ENCODE results near the gene TOM1L2.

TOM1L2 gene

DNA sequence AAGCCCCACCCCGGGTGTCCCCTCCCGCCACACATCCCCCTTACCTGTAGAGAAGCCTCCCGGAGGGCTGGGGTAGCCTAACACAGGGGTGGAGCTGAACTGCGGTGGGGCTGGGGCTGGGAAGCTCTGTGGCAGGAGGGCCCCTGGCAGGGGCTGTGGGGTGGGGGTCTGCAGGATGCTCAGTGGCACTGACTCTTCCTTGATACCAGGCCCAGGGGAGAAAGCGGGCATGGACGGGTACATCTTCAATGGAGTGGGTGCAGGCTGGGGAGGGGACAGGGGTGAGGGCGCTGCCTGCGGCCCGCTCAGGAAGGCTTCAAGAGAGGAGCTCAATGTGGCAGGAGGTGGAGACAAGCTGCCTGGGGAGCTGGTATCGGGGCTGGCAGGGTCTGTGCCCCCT, 152.2 kb downstream of the TOM1L2 start:
- no peak for DNase-seq (ENCODE audit: low read depth in 2 of 2)
- TF ChIP-seq, protein P1, sequence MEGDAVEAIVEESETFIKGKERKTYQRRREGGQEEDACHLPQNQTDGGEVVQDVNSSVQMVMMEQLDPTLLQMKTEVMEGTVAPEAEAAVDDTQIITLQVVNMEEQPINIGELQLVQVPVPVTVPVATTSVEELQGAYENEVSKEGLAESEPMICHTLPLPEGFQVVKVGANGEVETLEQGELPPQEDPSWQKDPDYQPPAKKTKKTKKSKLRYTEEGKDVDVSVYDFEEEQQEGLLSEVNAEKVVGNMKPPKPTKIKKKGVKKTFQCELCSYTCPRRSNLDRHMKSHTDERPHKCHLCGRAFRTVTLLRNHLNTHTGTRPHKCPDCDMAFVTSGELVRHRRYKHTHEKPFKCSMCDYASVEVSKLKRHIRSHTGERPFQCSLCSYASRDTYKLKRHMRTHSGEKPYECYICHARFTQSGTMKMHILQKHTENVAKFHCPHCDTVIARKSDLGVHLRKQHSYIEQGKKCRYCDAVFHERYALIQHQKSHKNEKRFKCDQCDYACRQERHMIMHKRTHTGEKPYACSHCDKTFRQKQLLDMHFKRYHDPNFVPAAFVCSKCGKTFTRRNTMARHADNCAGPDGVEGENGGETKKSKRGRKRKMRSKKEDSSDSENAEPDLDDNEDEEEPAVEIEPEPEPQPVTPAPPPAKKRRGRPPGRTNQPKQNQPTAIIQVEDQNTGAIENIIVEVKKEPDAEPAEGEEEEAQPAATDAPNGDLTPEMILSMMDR (IDR thresholded peaks at IDR 0.05; ENCODE audit: low read depth, low read length) = no peak
- H3K4me3 ChIP-seq (replicated peaks in 1 of 2; ENCODE audit: low read depth in 2 of 2, low read length in 2 of 2) = peak overlapping the region in 1 of 2 donors; percentile 10

DNA sequence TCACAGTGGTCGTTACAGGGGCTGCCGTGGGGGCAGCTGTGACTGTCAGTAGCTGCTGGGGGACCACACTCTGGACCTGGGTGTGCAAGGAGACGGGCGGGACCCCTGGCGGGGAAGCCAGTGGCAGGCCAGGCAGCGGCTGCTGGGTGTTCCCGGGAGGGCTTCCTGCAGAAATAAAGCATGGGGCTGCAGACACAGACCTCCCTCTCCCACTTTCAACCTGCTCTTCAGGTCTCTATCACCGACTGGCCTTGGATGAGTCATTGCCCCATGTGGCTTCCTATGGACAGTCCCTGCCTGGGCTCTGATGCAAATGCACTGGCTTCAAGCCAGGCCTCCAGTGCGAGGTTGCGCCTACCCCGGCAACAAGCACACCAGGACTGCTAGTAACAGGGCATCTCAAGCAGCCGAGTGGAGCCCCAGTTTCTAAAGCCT, 152.6 kb downstream of the TOM1L2 start:
- TF ChIP-seq, protein P1 (IDR thresholded peaks at IDR 0.05; ENCODE audit: low read depth, low read length) = no peak
- peak overlapping the region in 1 of 2 donors; percentile 10 for H3K4me3 ChIP-seq (replicated peaks in 1 of 2; ENCODE audit: low read depth in 2 of 2, low read length in 2 of 2)
- peak; percentile 93 to 96 for DNase-seq (ENCODE audit: low read depth in 2 of 2)

DNA sequence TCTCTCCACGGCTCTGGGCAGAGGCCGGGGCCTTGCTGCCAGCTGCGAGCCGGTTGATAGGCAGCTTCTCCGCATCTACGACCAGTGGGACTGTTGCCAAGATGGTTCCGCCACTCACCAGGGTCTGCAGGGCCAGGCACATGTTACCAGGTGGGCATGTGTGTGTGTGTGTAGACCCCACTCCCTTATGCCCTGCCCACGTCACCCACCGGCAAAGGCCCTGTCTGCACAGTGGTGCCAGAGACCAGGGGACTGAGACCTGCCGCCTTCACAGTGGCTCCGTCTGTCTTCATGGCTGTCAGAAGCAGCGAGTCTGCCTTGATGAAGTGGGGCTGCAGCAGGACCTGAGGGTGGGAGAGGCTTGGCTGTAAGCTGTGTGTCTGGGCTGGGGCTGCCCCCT, 153.1 kb downstream of the TOM1L2 start:
- no peak for DNase-seq (ENCODE audit: low read depth in 2 of 2)
- TF ChIP-seq, protein P1 (IDR thresholded peaks at IDR 0.05; ENCODE audit: low read depth, low read length) = no peak
- H3K4me3 ChIP-seq (replicated peaks in 1 of 2; ENCODE audit: low read depth in 2 of 2, low read length in 2 of 2) = no peak overlapping the region

DNA sequence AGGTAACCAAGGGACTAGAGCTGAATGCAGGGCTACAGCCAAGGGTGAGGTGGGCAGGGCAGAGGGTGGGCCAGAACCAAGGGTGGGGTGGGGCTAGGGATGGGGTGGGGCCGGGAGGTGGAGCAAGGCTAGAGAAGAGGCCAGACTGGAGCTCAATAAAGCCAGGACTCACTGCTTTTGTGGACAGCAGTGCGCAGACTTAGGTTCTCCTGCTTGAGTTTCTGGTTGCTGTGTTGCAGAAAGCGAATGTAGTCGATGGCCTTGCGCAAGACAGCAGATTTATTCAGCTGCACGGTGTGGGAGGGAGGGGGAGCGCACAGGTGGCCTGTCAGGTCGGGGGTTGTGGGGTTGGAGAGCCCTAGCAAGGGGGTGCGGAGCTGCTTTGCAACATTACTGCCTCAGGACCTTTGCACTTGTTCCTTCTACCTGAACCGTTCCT, 154.1 kb downstream of the TOM1L2 start:
- no peak overlapping the region for H3K4me3 ChIP-seq (replicated peaks in 1 of 2; ENCODE audit: low read depth in 2 of 2, low read length in 2 of 2)
- TF ChIP-seq, protein P1 (IDR thresholded peaks at IDR 0.05; ENCODE audit: low read depth, low read length) = no peak
- DNase-seq (ENCODE audit: low read depth in 2 of 2) = no peak

DNA sequence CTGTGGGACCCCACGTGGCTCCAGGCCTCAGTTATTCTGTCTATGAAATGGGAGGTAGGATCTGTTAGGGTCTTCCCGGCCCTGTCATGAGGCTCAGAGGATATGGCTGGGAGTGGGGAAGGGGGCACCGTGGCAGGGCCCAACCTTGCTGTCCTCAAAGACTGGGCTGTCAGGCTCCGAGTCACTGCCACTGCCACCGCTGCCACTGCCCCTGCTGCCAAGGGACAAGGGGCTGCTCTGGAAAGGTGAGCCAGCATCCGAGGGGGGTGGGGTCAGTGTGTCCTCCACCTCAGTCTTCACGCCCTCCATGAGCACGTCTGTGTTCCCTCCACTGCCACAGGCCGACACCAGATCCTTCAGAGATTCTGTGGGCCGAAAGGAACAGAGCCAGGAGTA, 154.7 kb downstream of the TOM1L2 start:
- DNase-seq (ENCODE audit: low read depth in 2 of 2) = no peak
- no peak overlapping the region for H3K4me3 ChIP-seq (replicated peaks in 1 of 2; ENCODE audit: low read depth in 2 of 2, low read length in 2 of 2)
- TF ChIP-seq, protein P1 (IDR thresholded peaks at IDR 0.05; ENCODE audit: low read depth, low read length) = no peak

DNA sequence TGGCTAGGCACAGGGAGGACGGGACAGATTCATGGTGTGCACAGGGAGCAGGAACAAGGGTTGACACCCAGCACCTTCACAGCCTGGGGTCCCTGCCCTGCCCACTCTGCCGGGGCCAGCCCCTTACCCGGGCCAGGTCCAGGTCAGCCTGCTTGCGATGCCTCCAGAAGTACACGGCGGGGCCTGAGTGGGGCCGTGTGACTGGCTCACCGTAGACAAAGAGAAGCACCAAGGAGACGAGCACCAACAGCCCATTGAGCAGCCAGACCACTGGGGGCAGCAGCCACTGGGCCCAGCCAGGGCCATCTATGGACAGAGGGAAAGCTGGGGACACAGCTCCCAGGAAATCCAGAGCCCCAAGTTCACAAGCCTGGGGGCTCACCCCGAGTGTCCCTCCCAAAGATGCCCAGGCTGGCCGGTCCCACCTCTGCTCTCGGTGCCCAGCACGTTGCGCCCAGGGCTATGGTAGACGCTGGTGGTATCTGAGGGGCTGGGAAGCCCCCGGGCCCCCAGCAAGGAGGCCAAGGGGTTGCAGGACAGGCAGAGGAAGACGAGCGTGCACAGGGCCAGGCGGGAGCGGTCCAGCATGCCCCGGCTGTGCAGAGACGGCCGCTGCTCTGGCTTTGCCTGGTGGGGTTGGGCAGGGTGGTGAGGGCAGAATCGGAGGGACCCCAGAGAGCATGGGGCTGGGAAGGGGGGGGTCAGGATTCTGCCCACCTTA, 155.2 kb downstream of the TOM1L2 start:
- no peak overlapping the region for H3K4me3 ChIP-seq (replicated peaks in 1 of 2; ENCODE audit: low read depth in 2 of 2, low read length in 2 of 2)
- TF ChIP-seq, protein P1 (IDR thresholded peaks at IDR 0.05; ENCODE audit: low read depth, low read length) = peak; percentile 4

More for the DNA sequence above, 155.2 kb downstream of the TOM1L2 start:
- DNase-seq (ENCODE audit: low read depth in 2 of 2) = no peak

All from cardiac fibroblast (primary cell).